Transverse colon (tissue), 3 donors: Measurements from ENCODE around the gene SASH1.

ENCODE experiments used
- POLR2A ChIP-seq: fragments of 450-650 bp; IDR thresholded peaks from one replicate; pipeline ENCODE4 v1.6.1; 2016; ENCODE audit warnings: antibody characterized with exemption, mild to moderate bottlenecking, moderate library complexity
- TF ChIP-seq, protein P1 (sequence below), 5 experiments: fragments of 200-600 bp in 3 of 5; fragments of 450-650 bp in 2 of 5; sonication (generic) in 3 of 5; IDR thresholded peaks; 1 replicate in 2 of 5; 2 replicates in 3 of 5; pipeline ENCODE4 v1.5.1; 2016 to 2017; ENCODE audit warnings: antibody characterized with exemption in 5 of 5, inconsistent platforms in 3 of 5, mild to moderate bottlenecking in 2 of 5, moderate library complexity in 1 of 5

DNA sequence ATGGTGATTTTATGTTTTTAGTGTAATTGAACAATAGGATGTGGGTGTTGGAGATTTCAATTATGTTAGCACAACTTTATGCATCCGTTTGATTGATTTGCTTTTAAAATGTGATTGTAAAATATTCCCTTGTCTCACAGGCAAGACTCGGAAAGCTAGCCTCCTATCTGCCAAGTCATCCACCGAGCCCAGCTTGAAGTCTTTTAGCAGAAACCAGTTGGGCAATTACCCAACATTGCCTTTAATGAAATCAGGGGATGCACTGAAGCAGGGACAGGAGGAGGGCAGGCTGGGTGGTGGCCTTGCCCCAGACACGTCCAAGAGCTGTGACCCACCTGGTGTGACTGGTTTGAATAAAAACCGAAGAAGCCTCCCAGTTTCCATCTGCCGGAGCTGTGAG, 200.9 kb downstream of the SASH1 start:
- TF ChIP-seq, protein P1, sequence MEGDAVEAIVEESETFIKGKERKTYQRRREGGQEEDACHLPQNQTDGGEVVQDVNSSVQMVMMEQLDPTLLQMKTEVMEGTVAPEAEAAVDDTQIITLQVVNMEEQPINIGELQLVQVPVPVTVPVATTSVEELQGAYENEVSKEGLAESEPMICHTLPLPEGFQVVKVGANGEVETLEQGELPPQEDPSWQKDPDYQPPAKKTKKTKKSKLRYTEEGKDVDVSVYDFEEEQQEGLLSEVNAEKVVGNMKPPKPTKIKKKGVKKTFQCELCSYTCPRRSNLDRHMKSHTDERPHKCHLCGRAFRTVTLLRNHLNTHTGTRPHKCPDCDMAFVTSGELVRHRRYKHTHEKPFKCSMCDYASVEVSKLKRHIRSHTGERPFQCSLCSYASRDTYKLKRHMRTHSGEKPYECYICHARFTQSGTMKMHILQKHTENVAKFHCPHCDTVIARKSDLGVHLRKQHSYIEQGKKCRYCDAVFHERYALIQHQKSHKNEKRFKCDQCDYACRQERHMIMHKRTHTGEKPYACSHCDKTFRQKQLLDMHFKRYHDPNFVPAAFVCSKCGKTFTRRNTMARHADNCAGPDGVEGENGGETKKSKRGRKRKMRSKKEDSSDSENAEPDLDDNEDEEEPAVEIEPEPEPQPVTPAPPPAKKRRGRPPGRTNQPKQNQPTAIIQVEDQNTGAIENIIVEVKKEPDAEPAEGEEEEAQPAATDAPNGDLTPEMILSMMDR (IDR thresholded peaks at IDR 0.05): no peak
- TF ChIP-seq POLR2A: no peak
